IPS DF 19.7 (cell line): ENCODE measurements around the gene SLC35F3.
"Not testable (repeated sequence)": the region's sequence is repeated elsewhere in the genome, so short reads cannot be mapped to it uniquely, and the experiment has no call there.

Source experiments
- DNase-seq: peaks from one replicate; pipeline ENCODE4 v3.0.0-alpha.2; 2013; ENCODE audit warnings: low read depth, low spot score

Gene SLC35F3

DNA sequence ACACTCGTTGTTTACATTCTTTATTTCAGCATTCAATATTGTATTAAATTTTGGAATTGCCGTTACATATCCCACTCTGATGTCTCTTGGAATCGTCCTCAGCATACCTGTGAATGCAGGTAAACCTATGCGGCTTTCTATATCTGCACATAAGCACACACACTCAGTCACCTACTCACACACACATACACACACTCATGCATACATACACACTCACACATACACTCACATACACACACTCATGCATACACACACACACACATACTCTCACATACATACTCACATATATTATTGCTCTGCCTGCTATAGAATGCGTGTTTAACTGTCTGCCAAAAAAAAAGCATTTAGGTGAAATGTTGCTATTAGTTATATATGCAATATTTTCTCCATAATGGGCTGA lies 415.6 kb downstream of the SLC35F3 start:
- no peak for DNase-seq

- DNase-seq: no peak
Measured at GRCh38 chr1:234320549-234320948, 416.1 kb downstream of the SLC35F3 start.

DNA sequence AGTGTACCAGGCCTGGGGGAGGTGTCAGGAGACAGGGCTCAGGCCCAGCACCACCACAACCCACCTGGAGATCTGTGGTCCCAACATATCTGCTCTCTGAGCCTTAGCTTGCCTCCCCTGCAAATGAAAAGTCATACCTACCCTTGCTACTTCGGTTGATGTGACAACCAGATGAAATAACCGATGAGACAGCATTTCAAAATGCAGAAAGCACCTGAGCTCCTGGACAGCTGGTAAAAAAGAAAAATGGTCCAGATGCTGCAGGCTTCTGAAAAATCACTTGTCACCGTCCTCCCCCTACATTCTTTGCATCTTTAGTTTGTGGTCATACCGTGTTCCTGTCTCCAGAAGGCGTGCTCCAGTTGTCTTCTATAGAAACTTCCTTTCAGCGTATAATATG lies 416.8 kb downstream of the SLC35F3 start:
- no peak for DNase-seq

DNA sequence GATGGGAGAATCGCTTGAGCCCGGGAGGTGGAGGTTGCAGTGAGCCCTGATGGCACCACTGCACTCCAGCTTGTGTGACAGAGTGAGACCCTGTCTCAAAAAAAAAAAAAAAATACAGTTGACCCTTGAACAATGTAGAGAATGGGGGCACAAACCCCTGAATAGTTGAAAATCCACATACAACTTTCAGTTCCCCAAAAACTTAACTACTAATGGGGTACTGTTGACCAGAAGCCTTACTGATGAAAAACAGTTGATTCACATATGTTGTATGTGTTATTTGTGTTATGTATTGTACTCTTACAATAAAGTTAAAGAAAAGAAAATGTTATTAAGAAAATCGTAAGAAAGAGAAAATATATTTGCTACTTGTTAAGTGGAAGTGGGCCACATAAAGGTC lies 417.6 kb downstream of the SLC35F3 start:
- no peak for DNase-seq

DNA sequence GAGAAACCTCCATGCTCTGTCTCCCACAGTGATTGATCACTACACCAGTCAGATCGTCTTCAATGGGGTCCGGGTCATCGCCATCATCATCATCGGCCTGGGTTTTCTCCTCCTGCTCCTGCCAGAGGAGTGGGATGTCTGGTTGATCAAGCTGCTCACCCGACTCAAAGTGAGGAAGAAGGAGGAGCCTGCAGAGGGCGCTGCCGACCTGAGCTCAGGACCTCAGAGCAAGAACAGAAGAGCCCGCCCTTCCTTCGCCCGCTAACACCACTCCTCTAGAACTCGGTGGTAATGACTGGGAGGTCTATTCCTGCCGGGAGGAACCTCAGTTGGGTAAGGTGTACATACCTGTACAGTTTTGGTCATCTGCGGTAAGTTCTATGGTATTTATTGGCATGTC lies 418.5 kb downstream of the SLC35F3 start:
- peak; percentile 73 for DNase-seq

GRCh38 chr1:234324821-234325220 lies 420.3 kb downstream of the SLC35F3 start:
- no peak for DNase-seq

GRCh38 chr1:234325878-234326496 lies 421.5 kb downstream of the SLC35F3 start:
- DNase-seq: no peak

DNA sequence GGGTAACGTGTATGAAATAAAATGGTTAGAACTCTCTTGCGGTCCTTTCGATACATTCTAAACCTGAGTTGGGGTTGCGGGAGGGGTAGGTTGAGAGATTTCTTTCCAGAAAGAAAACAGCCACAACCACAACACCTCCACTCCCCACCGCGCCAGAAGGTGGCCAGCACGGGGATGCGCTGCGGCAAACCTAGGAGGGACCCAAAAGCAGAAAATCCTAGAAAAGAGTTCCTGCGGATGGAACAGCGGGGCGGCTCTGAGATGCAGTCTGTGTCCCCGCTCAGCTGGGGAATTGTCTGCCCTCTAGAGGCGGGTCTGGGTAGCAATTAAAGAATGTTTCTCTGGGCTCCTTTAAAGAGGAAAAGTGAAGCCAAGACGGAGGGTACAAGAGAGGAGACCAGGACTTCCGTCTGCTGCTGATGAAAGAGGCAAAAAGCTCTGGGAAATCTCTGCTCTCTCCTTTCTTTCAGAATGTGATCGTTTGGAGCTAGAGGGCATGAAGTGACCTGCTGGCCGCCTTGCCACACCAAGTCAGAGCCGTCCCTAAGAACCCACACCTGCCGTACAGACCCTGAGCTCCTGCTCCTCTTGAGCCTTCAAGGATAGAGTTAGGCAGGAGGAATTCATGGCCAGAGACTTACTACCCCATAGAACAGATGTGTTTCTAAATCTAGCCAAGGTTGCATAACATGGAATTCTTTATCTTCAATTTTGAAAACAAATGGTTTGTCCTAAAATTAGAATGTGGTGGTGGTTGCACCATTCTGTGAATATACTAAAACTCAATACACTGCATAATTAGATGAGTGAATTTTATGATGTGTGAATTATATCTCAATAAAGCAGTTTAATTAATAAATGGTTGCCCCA lies 422.3 kb downstream of the SLC35F3 start:
- peak; percentile 28 for DNase-seq

DNA sequence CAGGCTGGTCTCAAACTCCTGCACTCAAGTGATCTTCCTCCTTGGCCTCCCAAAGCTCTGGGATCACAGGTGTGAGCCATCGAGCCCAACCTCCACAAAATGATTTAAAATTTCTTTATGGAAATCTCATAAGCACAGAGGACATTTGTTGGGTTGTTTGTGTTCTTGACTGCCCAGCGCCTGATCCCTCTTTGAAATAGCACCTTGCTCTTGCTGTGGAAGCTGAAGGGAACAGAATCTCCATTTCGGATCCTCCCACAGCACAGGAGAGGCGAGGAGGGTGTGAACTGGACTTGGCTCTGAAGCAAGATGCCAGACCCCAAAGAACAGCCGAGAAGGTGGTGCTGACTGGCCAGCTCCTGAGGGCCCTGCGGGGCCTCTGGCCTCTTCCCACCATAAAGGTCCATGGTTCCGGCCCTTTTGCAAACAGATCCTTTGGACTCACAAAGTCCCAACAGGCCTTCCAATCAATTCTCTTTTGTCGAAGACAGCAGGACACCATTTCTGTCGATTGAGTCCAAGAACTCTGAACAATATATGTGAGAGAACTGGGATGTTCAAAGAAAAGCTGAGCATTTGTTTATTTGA lies 423.2 kb downstream of the SLC35F3 start:
- no peak for DNase-seq

- DNase-seq: no peak
Measured at GRCh38 chr1:234330843-234331215, 426.4 kb downstream of the SLC35F3 start.

GRCh38 chr1:234331507-234331906 lies 427.0 kb downstream of the SLC35F3 start:
- no peak for DNase-seq

GRCh38 chr1:234336359-234336758 lies 431.9 kb downstream of the SLC35F3 start:
- DNase-seq: no peak

GRCh38 chr1:234337233-234337632 lies 432.8 kb downstream of the SLC35F3 start:
- DNase-seq: no peak

- no peak for DNase-seq
Measured at GRCh38 chr1:234340528-234340927, 436.1 kb downstream of the SLC35F3 start.

DNA sequence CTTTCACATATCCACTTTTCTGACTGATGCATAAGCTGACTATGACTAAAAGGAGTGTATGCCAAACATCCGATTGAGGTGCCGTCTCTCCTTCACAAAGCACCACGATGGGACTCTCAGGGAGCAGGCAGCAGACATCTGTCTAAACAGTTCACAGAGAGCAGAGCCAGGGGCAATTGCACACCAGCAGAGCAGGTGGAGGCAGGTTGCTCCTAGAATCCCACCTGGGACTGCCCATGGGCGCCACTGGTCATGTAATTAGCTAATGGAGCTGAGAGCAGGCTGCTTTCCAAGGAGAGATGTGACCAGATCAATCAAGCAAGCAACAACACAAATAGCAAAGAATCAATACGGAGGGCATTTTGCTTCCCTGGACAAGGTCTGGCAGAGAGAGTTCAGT lies 438.3 kb downstream of the SLC35F3 start:
- no peak for DNase-seq

DNA sequence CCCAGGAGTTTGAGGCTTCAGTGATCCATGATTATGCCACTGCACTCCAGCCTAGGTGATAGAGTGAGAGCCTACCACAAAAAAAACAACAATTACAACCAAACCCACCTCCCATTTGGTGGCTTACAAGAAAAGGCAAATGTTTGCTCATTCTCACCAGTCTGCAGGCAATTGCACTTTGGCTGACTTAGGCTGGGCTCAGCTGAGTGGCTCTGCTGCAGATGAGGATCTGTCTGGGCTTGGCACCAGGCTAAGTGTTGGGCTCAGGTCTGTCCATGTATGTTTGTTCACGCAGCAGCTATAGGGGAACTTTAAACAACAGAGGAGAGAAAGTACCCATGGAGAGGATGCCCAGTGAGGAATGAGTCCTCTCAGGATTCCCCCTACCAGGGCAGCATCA lies 440.8 kb downstream of the SLC35F3 start:
- no peak for DNase-seq

GRCh38 chr1:234348964-234349363 lies 444.5 kb downstream of the SLC35F3 start:
- no peak for DNase-seq

DNA sequence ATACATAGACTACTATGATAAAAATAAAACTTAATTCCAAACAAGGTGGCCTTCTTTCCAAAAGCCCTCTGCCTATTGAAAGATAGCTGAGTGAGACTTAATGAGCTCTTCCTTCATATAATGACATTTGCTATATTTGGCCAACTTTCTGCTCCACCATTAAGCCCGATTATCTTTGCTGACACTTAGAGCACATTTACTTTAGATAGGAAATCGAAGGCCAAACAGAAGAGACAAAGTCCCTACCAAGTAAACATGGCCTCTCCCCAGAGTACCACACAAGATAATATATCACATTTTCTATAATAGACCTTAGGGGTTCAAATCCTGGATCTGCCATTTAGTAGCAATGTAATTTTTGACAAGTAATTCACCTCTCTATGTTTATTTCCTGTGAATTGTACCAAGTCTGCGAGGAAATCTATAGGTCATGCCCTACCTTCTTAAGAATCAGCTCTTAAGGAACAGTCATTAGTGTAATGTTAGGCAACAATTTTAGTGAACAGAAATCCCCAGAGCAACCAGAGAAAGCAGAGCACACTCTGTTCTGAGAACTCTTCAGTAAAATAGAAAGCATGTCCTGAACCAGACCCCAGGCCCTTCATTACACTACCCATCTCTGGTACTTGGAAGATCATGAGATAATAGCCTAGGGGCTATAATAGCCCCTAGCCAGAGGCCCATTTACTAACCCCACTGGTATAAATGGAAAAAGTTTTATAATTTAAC lies 451.5 kb downstream of the SLC35F3 start:
- no peak for DNase-seq

DNA sequence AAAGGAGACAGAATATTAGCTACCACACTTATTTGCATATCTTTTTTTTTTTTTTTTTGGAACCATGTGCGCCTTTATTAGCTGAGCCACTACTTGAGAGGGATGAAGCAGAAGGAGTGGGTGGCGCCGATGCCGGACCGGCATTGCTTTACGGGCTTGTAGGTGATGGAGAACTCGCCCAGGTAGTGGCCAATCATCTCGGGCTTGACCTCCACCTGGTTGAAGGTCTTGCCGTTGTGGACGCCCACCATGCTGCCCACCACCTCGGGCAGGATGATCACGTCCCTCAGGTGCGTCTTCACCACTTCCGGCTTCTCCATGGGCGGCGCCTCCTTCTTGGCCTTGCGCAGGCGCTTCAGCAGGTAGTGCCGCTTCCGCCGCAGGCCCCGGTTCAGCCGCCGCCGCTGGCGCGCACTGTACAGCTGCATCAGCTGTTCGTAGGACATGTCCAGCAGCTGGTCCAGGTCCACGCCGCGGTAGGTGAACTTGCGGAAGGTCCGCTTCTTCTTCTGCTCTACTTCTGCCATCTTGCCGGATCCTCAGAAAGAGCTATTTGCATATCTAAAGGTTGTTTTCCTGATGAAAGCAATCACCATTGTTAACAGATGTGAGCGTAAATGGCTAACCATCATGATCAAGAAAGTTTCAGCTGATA lies 452.3 kb downstream of the SLC35F3 start:
- not testable (repeated sequence) for DNase-seq

DNA sequence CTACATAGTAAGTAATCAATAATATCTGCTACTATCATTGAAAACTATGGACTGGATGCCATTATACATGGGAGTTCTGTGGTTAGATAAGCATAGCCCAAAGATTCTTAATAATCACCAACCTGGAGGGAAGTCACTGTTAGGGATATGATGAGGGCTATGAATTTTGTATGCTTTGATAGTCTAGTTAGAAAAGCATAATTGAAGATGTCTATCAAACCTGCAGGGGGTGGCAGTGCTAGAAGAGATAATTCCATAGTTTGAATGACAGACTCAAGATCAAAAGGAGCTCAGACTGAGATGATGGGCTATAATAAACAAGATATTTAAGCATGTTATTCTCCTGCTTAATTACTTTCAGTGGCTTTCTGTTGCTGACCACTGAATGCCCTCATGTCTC lies 453.4 kb downstream of the SLC35F3 start:
- no peak for DNase-seq

DNA sequence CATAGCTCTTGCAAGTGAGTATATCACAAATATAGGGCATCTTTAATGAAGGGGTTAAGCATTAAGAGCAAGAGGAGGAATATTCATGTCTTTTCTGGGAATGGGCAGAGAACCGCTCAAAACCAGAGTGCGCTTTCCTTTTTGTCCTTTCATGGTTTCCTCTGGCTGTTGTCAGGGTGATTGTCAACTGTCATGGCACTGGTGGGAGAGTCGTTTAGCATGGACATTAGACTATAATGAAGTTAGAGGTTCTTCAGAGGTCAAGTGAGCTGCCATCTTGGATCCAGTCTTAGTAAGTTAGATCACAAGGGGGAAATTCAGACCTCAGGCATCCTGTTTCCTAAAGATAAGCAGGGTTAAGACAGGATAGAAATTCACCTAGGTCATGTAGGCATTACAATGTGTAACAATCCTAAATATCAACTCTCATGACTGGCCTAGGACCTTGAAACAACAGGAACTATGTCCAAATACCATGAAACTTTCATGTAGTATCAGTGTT lies 456.7 kb downstream of the SLC35F3 start:
- no peak for DNase-seq

DNA sequence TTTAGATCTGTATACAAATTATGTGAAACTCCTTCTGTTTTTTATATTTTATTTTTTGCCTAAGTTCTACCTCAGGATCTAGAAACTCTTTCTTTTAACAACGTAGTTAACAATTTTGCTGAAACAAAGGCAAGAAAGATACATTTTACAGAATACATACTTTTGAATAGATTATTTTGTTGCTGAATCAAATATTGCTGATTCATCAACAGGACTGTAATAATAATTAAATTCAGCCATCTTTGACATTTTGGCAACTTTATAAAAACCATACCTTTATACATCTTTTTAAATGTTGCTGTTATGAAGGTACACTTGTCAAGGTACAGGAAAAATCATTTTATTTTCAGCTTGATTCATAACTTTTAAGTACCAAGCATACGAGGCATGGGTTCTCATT lies 458.1 kb downstream of the SLC35F3 start:
- DNase-seq: no peak
